Effector CD8-positive, alpha-beta T cell (primary cell): ENCODE measurements around the gene TINAGL1.
"Not testable (repeated sequence)": the region's sequence is repeated elsewhere in the genome, so short reads cannot be mapped to it uniquely, and the experiment has no call there.

Source experiments
- DNase-seq: peaks from one replicate; lab custom pipeline; 2025; lab: John Stamatoyannopoulos, UW

The TINAGL1 gene

GRCh38 chr1:31583995-31584868 lies 7.9 kb downstream of the TINAGL1 start:
- no peak for DNase-seq

GRCh38 chr1:31584869-31585735 lies 8.8 kb downstream of the TINAGL1 start:
- no peak for DNase-seq

GRCh38 chr1:31585736-31586365 lies 9.5 kb downstream of the TINAGL1 start:
- no peak for DNase-seq

- no peak for DNase-seq
These were observed 10.3 kb downstream of the TINAGL1 start for GRCh38 chr1:31586376-31587327.

GRCh38 chr1:31587328-31587699 lies 11.0 kb downstream of the TINAGL1 start:
- not testable (repeated sequence) for DNase-seq

- no peak for DNase-seq
These were observed 11.6 kb downstream of the TINAGL1 start for GRCh38 chr1:31587720-31588423.

- no peak for DNase-seq
These were observed 12.6 kb downstream of the TINAGL1 start for GRCh38 chr1:31588751-31589515.

GRCh38 chr1:31591425-31592093 lies 15.2 kb downstream of the TINAGL1 start:
- no peak for DNase-seq

- DNase-seq = no peak
These were observed 15.8 kb downstream of the TINAGL1 start for GRCh38 chr1:31592132-31592531.

GRCh38 chr1:31593136-31593665 lies 16.9 kb downstream of the TINAGL1 start:
- no peak for DNase-seq

- DNase-seq = peak; percentile 28
These were observed 17.7 kb downstream of the TINAGL1 start for GRCh38 chr1:31593770-31594632.

GRCh38 chr1:31595836-31596736 lies 19.8 kb downstream of the TINAGL1 start:
- no peak for DNase-seq

- no peak for DNase-seq
These were observed 20.4 kb downstream of the TINAGL1 start for GRCh38 chr1:31596737-31597097.

GRCh38 chr1:31598980-31599379 lies 22.7 kb downstream of the TINAGL1 start:
- DNase-seq = no peak

GRCh38 chr1:31600641-31601040 lies 24.3 kb downstream of the TINAGL1 start:
- no peak for DNase-seq

GRCh38 chr1:31602081-31602480 lies 25.8 kb downstream of the TINAGL1 start:
- DNase-seq = no peak

- no peak for DNase-seq
These were observed 29.7 kb downstream of the TINAGL1 start for GRCh38 chr1:31605908-31606427.
